ENCODE measurements around the gene KLHL15. TPM values are rescaled to one million over a fixed set of nuclear protein-coding genes. Genes with fewer than 3 reads are reported as not detected.

The KLHL15 gene
- total and polyA plus RNA-seq, 2 of the 4 experiments (the other 2 are of a cell fraction): 2.4 to 7.5 TPM

GRCh38 chrX:24005028-24005427, 22.0 kb downstream of the KLHL15 start:
- CTCF ChIA-PET: no interaction called here
- BruUV-seq (replicated peaks): no TSS peak
- no peak overlapping the region for H4K91ac ChIP-seq (ENCODE audit: insufficient read depth, low read depth, low read length)
- H3K36me3 ChIP-seq (ENCODE audit: control insufficient read depth, insufficient read depth, low read length): peaks cover 5% of the 10 kb centered on the region
- no peak overlapping the region for H2BK5ac ChIP-seq (ENCODE audit: low read depth, low read length, poor library complexity, severe bottlenecking)
- no peak overlapping the region for H2AK5ac ChIP-seq (ENCODE audit: low read depth, low read length)
- no peak overlapping the region for H2AFZ ChIP-seq (replicated peaks; ENCODE audit: low read length, poor library complexity)
- no peak overlapping the region for H3K18ac ChIP-seq (ENCODE audit: low read depth, low read length)
- H3K79me1 ChIP-seq (ENCODE audit: low read depth in 1 of 2, low read length in 2 of 2): peaks cover 0 to under 1% of the 10 kb centered on the region in 2 experiments; a peak in 2 of 4 replicates
- in situ Hi-C loops (cut with MboI; ENCODE audit: low sequenced_read_pairs) (no loop called here), intact Hi-C loops (cut with micrococcal nuclease) (no loop called here), dilution Hi-C loops (cut with HindIII; ENCODE audit: low sequenced_read_pairs, unreplicated experiment) (no loop called here)
- POLR2A ChIA-PET (ENCODE audit: unreplicated experiment): no interaction called here
- no peak overlapping the region for H3K9ac ChIP-seq (ENCODE audit: low read depth, low read length)
- H3K9me3 ChIP-seq (ENCODE audit: control insufficient read depth, insufficient read depth, low read length): no peaks in the 10 kb centered on the region
- H4K8ac ChIP-seq (ENCODE audit: low read depth in 2 of 2, low read length in 2 of 2): no peak overlapping the region
- H4K5ac ChIP-seq (ENCODE audit: low read depth, low read length): no peak overlapping the region
- no CpG with 5 or more reads among the region's 1 CpG for WGBS, 2 experiments (ENCODE audit: extremely low coverage in 2 of 2, insufficient read length in 1 of 2)
- no peak overlapping the region for H2BK15ac ChIP-seq (ENCODE audit: low read depth, low read length)
- H3K27me3 ChIP-seq (ENCODE audit: control insufficient read depth, insufficient read depth, low read length): no peaks in the 10 kb centered on the region; the same call in 1 of the 2 replicates
- H3K4me1 ChIP-seq (ENCODE audit: control insufficient read depth, insufficient read depth, low read length): no peaks in the 10 kb centered on the region
- no peak for DNase-seq
- H3K4me2 ChIP-seq (ENCODE audit: low read depth, low read length): no peak overlapping the region
- H2AK9ac ChIP-seq (replicated peaks; ENCODE audit: low read depth, low read length, poor library complexity): no peak overlapping the region
- H3K4ac ChIP-seq (ENCODE audit: low read depth, low read length): no peak overlapping the region
- H4K20me1 ChIP-seq (ENCODE audit: insufficient read depth, low read length): no peaks in the 10 kb centered on the region
- ATAC-seq (ENCODE audit: low read depth): no peak
- TF ChIP-seq FOS (IDR thresholded peaks at IDR 0.05; ENCODE audit: low read depth, low read length) (no peak), MAZ (IDR thresholded peaks at IDR 0.05; ENCODE audit: borderline replicate concordance, low read depth, low read length) (no peak), POLR2A (IDR thresholded peaks at IDR 0.05; ENCODE audit: low read depth, low read length) (no peak)
- no peak overlapping the region for H3K56ac ChIP-seq (ENCODE audit: extremely low read depth, insufficient read depth, low read length)
- H3K14ac ChIP-seq (replicated peaks; ENCODE audit: low read depth, low read length): no peak overlapping the region
- no peak overlapping the region for H2BK120ac ChIP-seq (ENCODE audit: low read depth, low read length)
- no peaks in the 10 kb centered on the region for H3K9me1 ChIP-seq (ENCODE audit: insufficient read depth, low read length)
- no peak overlapping the region for H3K23ac ChIP-seq (ENCODE audit: low read depth, low read length)
- H3K27ac ChIP-seq (ENCODE audit: insufficient read depth, low read length): no peak overlapping the region
- H3K4me3 ChIP-seq (ENCODE audit: insufficient read depth, low read depth, low read length): no peak overlapping the region
- no peak overlapping the region for H2BK20ac ChIP-seq (ENCODE audit: low read depth, low read length)
